Measurements from ENCODE around the gene CST8. TPM values are rescaled to one million over a fixed set of nuclear protein-coding genes. Genes with fewer than 3 reads are reported as not detected.

CST8 gene
- total RNA-seq, 1 donor from 2014 or later, result not detected

DNA sequence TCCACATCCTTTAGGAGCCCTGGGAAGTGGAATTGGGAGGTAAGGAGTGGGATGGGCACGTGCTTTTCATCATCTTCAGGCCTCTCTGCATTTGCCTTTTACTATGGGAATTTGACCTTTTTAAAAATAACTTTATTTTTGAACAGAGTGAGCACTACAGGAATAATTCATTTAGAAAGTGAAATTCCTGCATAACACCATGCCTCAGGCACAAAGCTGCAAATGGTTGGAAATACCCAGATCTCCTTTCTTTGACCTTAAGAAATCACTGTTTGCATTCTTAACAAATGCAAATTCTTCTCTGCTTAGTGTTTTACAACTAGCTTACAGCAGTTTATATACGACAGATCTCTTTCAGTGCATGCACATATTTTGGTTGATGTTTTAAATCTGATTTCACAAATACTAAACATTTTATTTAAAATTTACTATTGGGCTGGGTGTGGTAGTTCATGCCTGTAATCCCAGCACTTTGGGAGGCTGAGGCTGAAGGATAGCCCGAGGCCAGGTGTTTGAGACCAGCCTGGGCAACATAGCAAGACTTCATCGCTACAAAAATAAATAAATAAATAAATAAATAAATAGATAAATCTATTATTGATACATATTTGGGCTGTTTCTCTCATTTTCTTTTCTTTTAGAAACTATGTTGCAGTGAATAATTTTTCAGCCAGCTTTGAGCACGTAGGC is 24.5 kb downstream of the CST8 start:
- TF ChIP-seq, protein P1, sequence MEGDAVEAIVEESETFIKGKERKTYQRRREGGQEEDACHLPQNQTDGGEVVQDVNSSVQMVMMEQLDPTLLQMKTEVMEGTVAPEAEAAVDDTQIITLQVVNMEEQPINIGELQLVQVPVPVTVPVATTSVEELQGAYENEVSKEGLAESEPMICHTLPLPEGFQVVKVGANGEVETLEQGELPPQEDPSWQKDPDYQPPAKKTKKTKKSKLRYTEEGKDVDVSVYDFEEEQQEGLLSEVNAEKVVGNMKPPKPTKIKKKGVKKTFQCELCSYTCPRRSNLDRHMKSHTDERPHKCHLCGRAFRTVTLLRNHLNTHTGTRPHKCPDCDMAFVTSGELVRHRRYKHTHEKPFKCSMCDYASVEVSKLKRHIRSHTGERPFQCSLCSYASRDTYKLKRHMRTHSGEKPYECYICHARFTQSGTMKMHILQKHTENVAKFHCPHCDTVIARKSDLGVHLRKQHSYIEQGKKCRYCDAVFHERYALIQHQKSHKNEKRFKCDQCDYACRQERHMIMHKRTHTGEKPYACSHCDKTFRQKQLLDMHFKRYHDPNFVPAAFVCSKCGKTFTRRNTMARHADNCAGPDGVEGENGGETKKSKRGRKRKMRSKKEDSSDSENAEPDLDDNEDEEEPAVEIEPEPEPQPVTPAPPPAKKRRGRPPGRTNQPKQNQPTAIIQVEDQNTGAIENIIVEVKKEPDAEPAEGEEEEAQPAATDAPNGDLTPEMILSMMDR (IDR thresholded peaks at IDR 0.05; ENCODE audit: insufficient read depth, low read length, severe bottlenecking), result no peak
- FAIRE-seq, result no peak
- Histone ChIP-seq H3K36me3 (ENCODE audit: control insufficient read depth, insufficient read depth, low read length) (no peaks in the 10 kb centered on the region), H3K4me3 (ENCODE audit: low read depth, low read length) (no peak overlapping the region), H3K27me3 (ENCODE audit: control insufficient read depth, insufficient read depth, low read length) (no peaks in the 10 kb centered on the region)
- peak; percentile 7 for DNase-seq (ENCODE audit: low read depth)

DNA sequence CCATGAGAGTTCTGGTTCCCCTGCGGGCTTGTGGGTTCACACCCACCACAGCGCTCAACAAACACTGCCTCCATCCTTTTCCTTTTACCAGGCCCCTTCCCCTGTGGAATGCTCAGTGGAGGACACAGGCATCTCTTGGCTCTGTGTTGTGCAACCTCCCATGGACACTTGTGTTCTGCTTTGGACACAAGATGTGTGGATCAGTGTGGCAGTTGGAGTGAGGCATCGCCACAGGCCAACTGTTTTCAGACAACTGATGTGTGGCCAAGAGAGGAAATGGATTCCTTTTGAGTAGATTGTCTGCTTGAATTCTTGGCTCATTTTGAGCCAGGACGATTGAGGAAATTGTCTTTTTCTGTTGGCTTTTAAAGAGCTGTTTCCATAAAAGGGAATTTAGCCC is 26.8 kb downstream of the CST8 start:
- DNase-seq (ENCODE audit: low read depth), result no peak
- no peaks in the 10 kb centered on the region for H3K36me3 ChIP-seq (ENCODE audit: control insufficient read depth, insufficient read depth, low read length)
- TF ChIP-seq, protein P1 (IDR thresholded peaks at IDR 0.05; ENCODE audit: insufficient read depth, low read length, severe bottlenecking), result no peak
- no peak overlapping the region for H3K4me3 ChIP-seq (ENCODE audit: low read depth, low read length)
- peak; percentile 62 for FAIRE-seq
- H3K27me3 ChIP-seq (ENCODE audit: control insufficient read depth, insufficient read depth, low read length), result no peaks in the 10 kb centered on the region

DNA sequence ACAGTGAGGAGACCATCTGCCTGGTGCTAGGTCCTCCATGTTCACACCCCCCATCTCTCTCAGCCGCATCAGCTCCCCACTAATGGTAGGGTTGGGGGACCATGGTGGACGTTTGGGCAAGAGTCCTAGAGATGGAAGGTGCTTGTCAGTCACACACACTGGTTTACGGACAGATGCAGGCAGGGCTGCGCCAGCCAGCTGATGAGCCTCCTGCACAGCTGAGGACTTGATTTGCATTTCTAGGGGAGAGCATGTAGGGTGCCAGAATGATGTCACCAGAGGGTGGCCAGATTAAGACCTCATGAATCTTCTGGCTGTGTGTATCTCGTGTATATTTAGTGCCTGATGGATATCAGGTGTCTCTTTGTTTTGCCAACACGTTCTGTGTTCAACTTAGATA is 28.6 kb downstream of the CST8 start:
- H3K27me3 ChIP-seq (ENCODE audit: control insufficient read depth, insufficient read depth, low read length), result no peaks in the 10 kb centered on the region
- H3K4me3 ChIP-seq (ENCODE audit: low read depth, low read length), result no peak overlapping the region
- FAIRE-seq (no peak), DNase-seq (ENCODE audit: low read depth) (no peak)
- no peaks in the 10 kb centered on the region for H3K36me3 ChIP-seq (ENCODE audit: control insufficient read depth, insufficient read depth, low read length)
- TF ChIP-seq, protein P1 (IDR thresholded peaks at IDR 0.05; ENCODE audit: insufficient read depth, low read length, severe bottlenecking), result no peak

DNA sequence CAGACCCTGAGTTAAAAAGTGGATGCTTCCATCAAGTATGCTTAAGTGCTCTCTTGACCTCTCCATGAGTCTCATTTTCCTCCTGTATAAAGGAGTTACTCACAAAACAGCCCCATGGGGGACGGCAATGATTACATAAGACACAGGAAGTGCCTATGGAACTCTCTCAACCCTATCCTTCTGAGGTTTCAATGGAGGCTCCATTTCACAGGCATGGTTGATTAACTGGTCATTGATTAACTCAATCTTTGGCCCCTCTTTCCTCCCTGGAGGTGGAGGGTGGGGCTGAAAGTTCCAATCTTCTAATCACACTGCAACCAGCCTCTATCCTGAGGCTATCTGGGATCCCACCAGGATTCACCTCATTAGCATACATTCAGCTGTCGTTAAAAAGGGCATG is 29.3 kb downstream of the CST8 start:
- no peak for FAIRE-seq
- TF ChIP-seq, protein P1 (IDR thresholded peaks at IDR 0.05; ENCODE audit: insufficient read depth, low read length, severe bottlenecking), result no peak

DNA sequence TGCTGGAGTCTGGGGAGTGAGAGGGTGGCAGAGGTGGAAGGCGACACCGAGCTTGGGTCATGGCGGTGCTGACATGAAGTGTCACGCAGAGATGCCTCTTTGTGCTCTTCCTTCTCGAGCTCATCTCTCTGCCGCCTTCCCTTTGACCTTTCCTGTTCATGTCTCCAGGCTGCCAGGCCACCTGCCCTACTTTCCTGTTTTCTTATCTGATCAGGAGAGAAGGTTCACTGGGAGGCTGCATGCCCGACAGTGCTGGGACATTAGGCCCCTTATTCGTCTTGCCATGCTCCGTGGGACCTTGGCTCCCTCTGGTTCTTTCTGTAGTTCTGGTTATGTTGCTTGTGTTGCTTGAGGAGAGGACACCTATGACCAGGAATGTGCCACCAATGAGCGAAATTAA is 33.2 kb downstream of the CST8 start:
- no peak overlapping the region for H3K4me3 ChIP-seq (ENCODE audit: low read depth, low read length)
- DNase-seq (ENCODE audit: low read depth), result no peak
- no peaks in the 10 kb centered on the region for H3K36me3 ChIP-seq (ENCODE audit: control insufficient read depth, insufficient read depth, low read length)
- TF ChIP-seq, protein P1 (IDR thresholded peaks at IDR 0.05; ENCODE audit: insufficient read depth, low read length, severe bottlenecking), result no peak
- FAIRE-seq, result no peak
- no peaks in the 10 kb centered on the region for H3K27me3 ChIP-seq (ENCODE audit: control insufficient read depth, insufficient read depth, low read length)

More for the DNA sequence above, 29.3 kb downstream of the CST8 start:
- no peaks in the 10 kb centered on the region for H3K27me3 ChIP-seq (ENCODE audit: control insufficient read depth, insufficient read depth, low read length)
- H3K36me3 ChIP-seq (ENCODE audit: control insufficient read depth, insufficient read depth, low read length), result no peaks in the 10 kb centered on the region
- H3K4me3 ChIP-seq (ENCODE audit: low read depth, low read length), result no peak overlapping the region
- peak; percentile 22 for DNase-seq (ENCODE audit: low read depth)

DNA sequence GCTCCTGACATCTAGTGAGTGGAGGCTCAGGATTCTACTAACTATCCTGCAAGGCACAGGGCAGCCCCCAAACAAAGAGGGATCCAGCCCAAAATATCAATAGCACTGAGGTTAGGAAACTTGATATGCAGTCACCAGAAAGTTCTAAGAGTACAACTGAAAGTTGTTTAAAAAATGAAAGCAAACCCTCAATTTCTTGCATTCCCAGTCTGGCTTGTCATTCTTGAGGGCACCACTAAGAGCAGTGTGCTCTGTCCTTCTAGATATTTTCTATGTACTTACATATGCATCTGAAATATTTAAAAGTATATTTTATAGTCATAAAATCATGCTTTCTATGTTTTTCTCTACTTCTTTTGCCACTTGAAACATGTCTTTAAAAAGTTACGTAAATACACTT is 35.9 kb downstream of the CST8 start:
- Histone ChIP-seq H3K36me3 (ENCODE audit: control insufficient read depth, insufficient read depth, low read length) (no peaks in the 10 kb centered on the region), H3K4me3 (ENCODE audit: low read depth, low read length) (no peak overlapping the region), H3K27me3 (ENCODE audit: control insufficient read depth, insufficient read depth, low read length) (no peaks in the 10 kb centered on the region)
- no peak for FAIRE-seq
- no peak for DNase-seq (ENCODE audit: low read depth)
- TF ChIP-seq, protein P1 (IDR thresholded peaks at IDR 0.05; ENCODE audit: insufficient read depth, low read length, severe bottlenecking), result no peak
